Measurements from ENCODE around the gene TOPORS.

Gene TOPORS

GRCh38 chr9:32566770-32567169 lies 14.4 kb upstream of the TOPORS start:
- no peak overlapping the region for H3K4me3 ChIP-seq (replicated peaks; ENCODE audit: low read depth, low read length)
- DNase-seq (ENCODE audit: low read depth): no peak
- no peak for TF ChIP-seq CTCF (IDR thresholded peaks at IDR 0.05; ENCODE audit: low read length, missing control alignments)

GRCh38 chr9:32565967-32566366 lies 13.6 kb upstream of the TOPORS start:
- TF ChIP-seq CTCF (IDR thresholded peaks at IDR 0.05; ENCODE audit: low read length, missing control alignments): no peak
- DNase-seq (ENCODE audit: low read depth): no peak
- no peak overlapping the region for H3K4me3 ChIP-seq (replicated peaks; ENCODE audit: low read depth, low read length)

- TF ChIP-seq CTCF (IDR thresholded peaks at IDR 0.05; ENCODE audit: low read length, missing control alignments): no peak
- H3K4me3 ChIP-seq (replicated peaks; ENCODE audit: low read depth, low read length): no peak overlapping the region
- DNase-seq (ENCODE audit: low read depth): no peak
Observed at GRCh38 chr9:32558408-32558934, 6.1 kb upstream of the TOPORS start.

GRCh38 chr9:32554591-32554990 lies 2.2 kb upstream of the TOPORS start:
- DNase-seq (ENCODE audit: low read depth): no peak
- no peak for TF ChIP-seq CTCF (IDR thresholded peaks at IDR 0.05; ENCODE audit: low read length, missing control alignments)
- H3K4me3 ChIP-seq (replicated peaks; ENCODE audit: low read depth, low read length): no peak overlapping the region

- no peak overlapping the region for H3K4me3 ChIP-seq (replicated peaks; ENCODE audit: low read depth, low read length)
- peak; percentile 60 for DNase-seq (ENCODE audit: low read depth)
- no peak for TF ChIP-seq CTCF (IDR thresholded peaks at IDR 0.05; ENCODE audit: low read length, missing control alignments)
Observed at GRCh38 chr9:32554107-32554506, 1.7 kb upstream of the TOPORS start.

GRCh38 chr9:32551276-32552051 lies 922 bp downstream of the TOPORS start:
- DNase-seq (ENCODE audit: low read depth): peak; percentile 51
- peak overlapping the region; percentile 87 for H3K4me3 ChIP-seq (replicated peaks; ENCODE audit: low read depth, low read length)
- TF ChIP-seq CTCF (IDR thresholded peaks at IDR 0.05; ENCODE audit: low read length, missing control alignments): no peak

Measured in fibroblast of pulmonary artery (primary cell).